Measurements from ENCODE around the gene TRAF3IP1.

The TRAF3IP1 gene

GRCh38 chr2:238428866-238429265 is 108.5 kb downstream of the TRAF3IP1 start:
- Histone ChIP-seq H3K27me3 (ENCODE audit: insufficient read depth, low read length, poor library complexity) (no peaks in the 10 kb centered on the region), H2AK5ac (ENCODE audit: low read length) (no peak overlapping the region), H3K4ac (ENCODE audit: low read depth, low read length) (no peak overlapping the region), H3K23ac (ENCODE audit: low read length) (no peak overlapping the region), H2BK120ac (ENCODE audit: low read depth, low read length) (no peak overlapping the region), H3K27ac (ENCODE audit: low read depth, low read length) (no peak overlapping the region), H3K4me1 (ENCODE audit: control insufficient read depth, low read depth, low read length) (peaks cover 5% of the 10 kb centered on the region), H3K79me2 (ENCODE audit: control insufficient read depth, insufficient read depth, low read length) (peaks cover 44% of the 10 kb centered on the region), H4K8ac (ENCODE audit: low read depth, low read length) (no peak overlapping the region), H3K56ac (ENCODE audit: low read length) (no peak overlapping the region), H3K4me2 (ENCODE audit: low read length) (no peak overlapping the region), H3K18ac (ENCODE audit: low read length) (no peak overlapping the region), H4K5ac (ENCODE audit: low read length) (no peak overlapping the region), H2BK15ac (replicated peaks; ENCODE audit: low read depth) (no peak overlapping the region), H3K79me1 (ENCODE audit: low read length) (peaks cover 27% of the 10 kb centered on the region), H3K36me3 (ENCODE audit: control insufficient read depth, insufficient read depth, low read length) (peaks cover 3% of the 10 kb centered on the region), H2BK5ac (ENCODE audit: low read length) (no peak overlapping the region), H3K9ac (ENCODE audit: low read length) (no peak overlapping the region), H3K4me3 (ENCODE audit: low read length) (no peak overlapping the region)
- DNase-seq, result no peak
- WGBS (ENCODE audit: extremely low coverage, insufficient coverage, low lambda C conversion rate), result no CpG with 5 or more reads among the region's 8 CpGs

- peaks cover 44% of the 10 kb centered on the region for H3K79me2 ChIP-seq (ENCODE audit: control insufficient read depth, insufficient read depth, low read length)
- H2AK5ac ChIP-seq (ENCODE audit: low read length), result no peak overlapping the region
- H3K18ac ChIP-seq (ENCODE audit: low read length), result no peak overlapping the region
- no peak for DNase-seq
- H3K4me1 ChIP-seq (ENCODE audit: control insufficient read depth, low read depth, low read length), result peaks cover 5% of the 10 kb centered on the region
- H4K8ac ChIP-seq (ENCODE audit: low read depth, low read length), result no peak overlapping the region
- H2BK5ac ChIP-seq (ENCODE audit: low read length), result no peak overlapping the region
- H3K9ac ChIP-seq (ENCODE audit: low read length), result no peak overlapping the region
- no peak overlapping the region for H3K4ac ChIP-seq (ENCODE audit: low read depth, low read length)
- no peaks in the 10 kb centered on the region for H3K27me3 ChIP-seq (ENCODE audit: insufficient read depth, low read length, poor library complexity)
- peaks cover 34% of the 10 kb centered on the region for H3K79me1 ChIP-seq (ENCODE audit: low read length)
- no peak overlapping the region for H4K5ac ChIP-seq (ENCODE audit: low read length)
- no peak overlapping the region for H2BK15ac ChIP-seq (replicated peaks; ENCODE audit: low read depth)
- H3K23ac ChIP-seq (ENCODE audit: low read length), result no peak overlapping the region
- WGBS (ENCODE audit: extremely low coverage, insufficient coverage, low lambda C conversion rate), result no CpG with 5 or more reads among the region's 6 CpGs
- H3K4me3 ChIP-seq (ENCODE audit: low read length), result no peak overlapping the region
- H3K56ac ChIP-seq (ENCODE audit: low read length), result no peak overlapping the region
- no peak overlapping the region for H3K27ac ChIP-seq (ENCODE audit: low read depth, low read length)
- no peak overlapping the region for H3K4me2 ChIP-seq (ENCODE audit: low read length)
- no peak overlapping the region for H2BK120ac ChIP-seq (ENCODE audit: low read depth, low read length)
- H3K36me3 ChIP-seq (ENCODE audit: control insufficient read depth, insufficient read depth, low read length), result peaks cover 6% of the 10 kb centered on the region
These were observed 110.5 kb downstream of the TRAF3IP1 start for GRCh38 chr2:238430781-238431180.

GRCh38 chr2:238431456-238431855 is 111.1 kb downstream of the TRAF3IP1 start:
- Histone ChIP-seq H3K9ac (ENCODE audit: low read length) (no peak overlapping the region), H3K79me2 (ENCODE audit: control insufficient read depth, insufficient read depth, low read length) (peaks cover 44% of the 10 kb centered on the region), H3K4ac (ENCODE audit: low read depth, low read length) (no peak overlapping the region), H3K27ac (ENCODE audit: low read depth, low read length) (no peak overlapping the region), H2BK15ac (replicated peaks; ENCODE audit: low read depth) (no peak overlapping the region), H3K23ac (ENCODE audit: low read length) (no peak overlapping the region), H3K4me1 (ENCODE audit: control insufficient read depth, low read depth, low read length) (peaks cover 5% of the 10 kb centered on the region), H3K79me1 (ENCODE audit: low read length) (peaks cover 34% of the 10 kb centered on the region), H3K18ac (ENCODE audit: low read length) (no peak overlapping the region), H3K36me3 (ENCODE audit: control insufficient read depth, insufficient read depth, low read length) (peaks cover 6% of the 10 kb centered on the region), H2AK5ac (ENCODE audit: low read length) (no peak overlapping the region), H2BK5ac (ENCODE audit: low read length) (no peak overlapping the region), H3K4me3 (ENCODE audit: low read length) (no peak overlapping the region), H2BK120ac (ENCODE audit: low read depth, low read length) (no peak overlapping the region), H4K8ac (ENCODE audit: low read depth, low read length) (no peak overlapping the region), H3K4me2 (ENCODE audit: low read length) (no peak overlapping the region), H4K5ac (ENCODE audit: low read length) (no peak overlapping the region), H3K27me3 (ENCODE audit: insufficient read depth, low read length, poor library complexity) (no peaks in the 10 kb centered on the region), H3K56ac (ENCODE audit: low read length) (no peak overlapping the region)
- DNase-seq, result no peak
- WGBS (ENCODE audit: extremely low coverage, insufficient coverage, low lambda C conversion rate), result no CpG with 5 or more reads among the region's 1 CpG

- Histone ChIP-seq H3K4me1 (ENCODE audit: control insufficient read depth, low read depth, low read length) (no peaks in the 10 kb centered on the region), H3K79me2 (ENCODE audit: control insufficient read depth, insufficient read depth, low read length) (peaks cover 32% of the 10 kb centered on the region), H3K79me1 (ENCODE audit: low read length) (peaks cover 27% of the 10 kb centered on the region), H3K36me3 (ENCODE audit: control insufficient read depth, insufficient read depth, low read length) (peaks cover 6% of the 10 kb centered on the region), H3K18ac (ENCODE audit: low read length) (no peak overlapping the region), H3K23ac (ENCODE audit: low read length) (no peak overlapping the region), H3K56ac (ENCODE audit: low read length) (no peak overlapping the region), H3K9ac (ENCODE audit: low read length) (no peak overlapping the region), H3K4me2 (ENCODE audit: low read length) (no peak overlapping the region), H2BK120ac (ENCODE audit: low read depth, low read length) (no peak overlapping the region), H4K8ac (ENCODE audit: low read depth, low read length) (no peak overlapping the region), H3K27ac (ENCODE audit: low read depth, low read length) (no peak overlapping the region), H2BK15ac (replicated peaks; ENCODE audit: low read depth) (no peak overlapping the region), H3K27me3 (ENCODE audit: insufficient read depth, low read length, poor library complexity) (no peaks in the 10 kb centered on the region), H4K5ac (ENCODE audit: low read length) (no peak overlapping the region), H3K4me3 (ENCODE audit: low read length) (no peak overlapping the region), H2BK5ac (ENCODE audit: low read length) (no peak overlapping the region), H2AK5ac (ENCODE audit: low read length) (no peak overlapping the region), H3K4ac (ENCODE audit: low read depth, low read length) (no peak overlapping the region)
- peak; percentile 18 for DNase-seq
- WGBS (ENCODE audit: extremely low coverage, insufficient coverage, low lambda C conversion rate), result no CpG with 5 or more reads among the region's 14 CpGs
These were observed 113.1 kb downstream of the TRAF3IP1 start for GRCh38 chr2:238433300-238433915.

- H3K4me2 ChIP-seq (ENCODE audit: low read length), result no peak overlapping the region
- H2BK15ac ChIP-seq (replicated peaks; ENCODE audit: low read depth), result no peak overlapping the region
- H3K4me1 ChIP-seq (ENCODE audit: control insufficient read depth, low read depth, low read length), result no peaks in the 10 kb centered on the region
- H3K18ac ChIP-seq (ENCODE audit: low read length), result no peak overlapping the region
- WGBS (ENCODE audit: extremely low coverage, insufficient coverage, low lambda C conversion rate), result no CpG with 5 or more reads among the region's 13 CpGs
- no peak overlapping the region for H3K4me3 ChIP-seq (ENCODE audit: low read length)
- no peaks in the 10 kb centered on the region for H3K27me3 ChIP-seq (ENCODE audit: insufficient read depth, low read length, poor library complexity)
- no peak overlapping the region for H3K9ac ChIP-seq (ENCODE audit: low read length)
- H2BK5ac ChIP-seq (ENCODE audit: low read length), result no peak overlapping the region
- DNase-seq, result no peak
- H3K79me2 ChIP-seq (ENCODE audit: control insufficient read depth, insufficient read depth, low read length), result peaks cover 27% of the 10 kb centered on the region
- no peak overlapping the region for H4K8ac ChIP-seq (ENCODE audit: low read depth, low read length)
- H4K5ac ChIP-seq (ENCODE audit: low read length), result no peak overlapping the region
- H3K27ac ChIP-seq (ENCODE audit: low read depth, low read length), result no peak overlapping the region
- no peak overlapping the region for H3K56ac ChIP-seq (ENCODE audit: low read length)
- H3K4ac ChIP-seq (ENCODE audit: low read depth, low read length), result no peak overlapping the region
- H3K36me3 ChIP-seq (ENCODE audit: control insufficient read depth, insufficient read depth, low read length), result peaks cover 7% of the 10 kb centered on the region
- H2BK120ac ChIP-seq (ENCODE audit: low read depth, low read length), result no peak overlapping the region
- H3K79me1 ChIP-seq (ENCODE audit: low read length), result peaks cover 24% of the 10 kb centered on the region
- H2AK5ac ChIP-seq (ENCODE audit: low read length), result no peak overlapping the region
- no peak overlapping the region for H3K23ac ChIP-seq (ENCODE audit: low read length)
These were observed 113.9 kb downstream of the TRAF3IP1 start for GRCh38 chr2:238433941-238434845.
